Measurements from ENCODE around the gene SNX33.
"Not testable (repeated sequence)": the region's sequence is repeated elsewhere in the genome, so short reads cannot be mapped to it uniquely, and the experiment has no call there.

Gene SNX33

GRCh38 chr15:75684648-75685047 is 36.9 kb downstream of the SNX33 start:
- DNase-seq = no peak

- DNase-seq = no peak
Observed at GRCh38 chr15:75685195-75685594, 37.5 kb downstream of the SNX33 start.

- not testable (repeated sequence) for DNase-seq
Observed at GRCh38 chr15:75686212-75686642, 38.5 kb downstream of the SNX33 start.

- DNase-seq = no peak
Observed at GRCh38 chr15:75687486-75688277, 40.0 kb downstream of the SNX33 start.

GRCh38 chr15:75688278-75688557 is 40.5 kb downstream of the SNX33 start:
- DNase-seq = no peak

GRCh38 chr15:75688831-75689230 is 41.1 kb downstream of the SNX33 start:
- no peak for DNase-seq

- DNase-seq = not testable (repeated sequence)
Observed at GRCh38 chr15:75689429-75689828, 41.7 kb downstream of the SNX33 start.

GRCh38 chr15:75692311-75692710 is 44.6 kb downstream of the SNX33 start:
- DNase-seq = not testable (repeated sequence)

- not testable (repeated sequence) for DNase-seq
Observed at GRCh38 chr15:75693028-75693427, 45.3 kb downstream of the SNX33 start.

GRCh38 chr15:75693501-75694240 is 46.0 kb downstream of the SNX33 start:
- no peak for DNase-seq

GRCh38 chr15:75694241-75695182 is 46.8 kb downstream of the SNX33 start:
- DNase-seq = no peak

GRCh38 chr15:75695220-75695619 is 47.5 kb downstream of the SNX33 start:
- DNase-seq = no peak

GRCh38 chr15:75695634-75696310 is 48.1 kb downstream of the SNX33 start:
- no peak for DNase-seq

GRCh38 chr15:75696311-75696720 is 48.6 kb downstream of the SNX33 start:
- DNase-seq = no peak

- no peak for DNase-seq
Observed at GRCh38 chr15:75696854-75697259, 49.1 kb downstream of the SNX33 start.

- DNase-seq = no peak
Observed at GRCh38 chr15:75697523-75697922, 49.8 kb downstream of the SNX33 start.

GRCh38 chr15:75697974-75698747 is 50.4 kb downstream of the SNX33 start:
- not testable (repeated sequence) for DNase-seq

- DNase-seq = not testable (repeated sequence)
Observed at GRCh38 chr15:75699517-75699916, 51.8 kb downstream of the SNX33 start.

GRCh38 chr15:75699961-75700874 is 52.5 kb downstream of the SNX33 start:
- DNase-seq = not testable (repeated sequence)

Measured in SIG-M5 (cell line).